GM19328 (cell line): ENCODE measurements around the gene CD27.
"Not testable (repeated sequence)": the region's sequence is repeated elsewhere in the genome, so short reads cannot be mapped to it uniquely, and the experiment has no call there.

ENCODE experiments used
- ATAC-seq: cut with Tn5 transposase; IDR thresholded peaks from one replicate; pipeline ENCODE4 v1.9.1; 2021; ENCODE audit warnings: mild to moderate bottlenecking, moderate library complexity; ENCODE audit not compliant: unreplicated experiment

The CD27 gene

GRCh38 chr12:6478416-6478815 lies 33.7 kb downstream of the CD27 start:
- ATAC-seq = no peak

GRCh38 chr12:6488240-6488639 lies 43.5 kb downstream of the CD27 start:
- ATAC-seq = no peak

- ATAC-seq = no peak
Measured at GRCh38 chr12:6489449-6489848, 44.7 kb downstream of the CD27 start.

- not testable (repeated sequence) for ATAC-seq
Measured at GRCh38 chr12:6490673-6491072, 45.9 kb downstream of the CD27 start.

GRCh38 chr12:6492838-6493496 lies 48.2 kb downstream of the CD27 start, which contains the start of gene MRPL51:
Gene MRPL51, minus strand, starts transcription at chr12:6493262. Its CDS starts 126 bp downstream, at chr12:6493136.
- ATAC-seq = peak; percentile 69

- ATAC-seq = peak; percentile 83
Measured at GRCh38 chr12:6493497-6494257, 48.9 kb downstream of the CD27 start, which contains the start of gene NCAPD2. Gene NCAPD2, plus strand, starts transcription at chr12:6494102. Its CDS starts 997 bp downstream, at chr12:6495099.

- no peak for ATAC-seq
Measured at GRCh38 chr12:6494258-6494743, 49.5 kb downstream of the CD27 start.

- no peak for ATAC-seq
Measured at GRCh38 chr12:6494968-6495367, 50.2 kb downstream of the CD27 start.

GRCh38 chr12:6497291-6497690 lies 52.5 kb downstream of the CD27 start:
- not testable (repeated sequence) for ATAC-seq

GRCh38 chr12:6500466-6500865 lies 55.7 kb downstream of the CD27 start:
- no peak for ATAC-seq
